Measurements from ENCODE around the gene ACTN1.
"Not testable (repeated sequence)": the region's sequence is repeated elsewhere in the genome, so short reads cannot be mapped to it uniquely, and the experiment has no call there.

ACTN1 gene

GRCh38 chr14:68853749-68854148 is 125.4 kb downstream of the ACTN1 start:
- DNase-seq, result no peak

- DNase-seq, result not testable (repeated sequence)
Observed at GRCh38 chr14:68852493-68852892, 126.6 kb downstream of the ACTN1 start.

- DNase-seq, result no peak
Observed at GRCh38 chr14:68851078-68851477, 128.0 kb downstream of the ACTN1 start.

GRCh38 chr14:68849416-68849815 is 129.7 kb downstream of the ACTN1 start:
- no peak for DNase-seq

GRCh38 chr14:68848253-68848652 is 130.8 kb downstream of the ACTN1 start:
- no peak for DNase-seq

GRCh38 chr14:68847640-68848039 is 131.5 kb downstream of the ACTN1 start:
- DNase-seq, result not testable (repeated sequence)

GRCh38 chr14:68846466-68846865 is 132.6 kb downstream of the ACTN1 start:
- no peak for DNase-seq

- no peak for DNase-seq
Observed at GRCh38 chr14:68844210-68844545, 134.9 kb downstream of the ACTN1 start.

- peak; percentile 85 for DNase-seq
Observed at GRCh38 chr14:68843471-68844209, 135.5 kb downstream of the ACTN1 start.

- DNase-seq, result no peak
Observed at GRCh38 chr14:68842298-68842697, 136.8 kb downstream of the ACTN1 start.

GRCh38 chr14:68841016-68841809 is 137.9 kb downstream of the ACTN1 start:
- no peak for DNase-seq

- DNase-seq, result no peak
Observed at GRCh38 chr14:68840454-68840853, 138.6 kb downstream of the ACTN1 start.

GRCh38 chr14:68836082-68836481 is 143.0 kb downstream of the ACTN1 start:
- no peak for DNase-seq

- DNase-seq, result no peak
Observed at GRCh38 chr14:68834816-68835215, 144.3 kb downstream of the ACTN1 start.

GRCh38 chr14:68828698-68829097 is 150.4 kb downstream of the ACTN1 start:
- no peak for DNase-seq

GRCh38 chr14:68825729-68826128 is 153.4 kb downstream of the ACTN1 start:
- DNase-seq, result no peak

GRCh38 chr14:68824517-68825347 is 154.4 kb downstream of the ACTN1 start:
- peak; percentile 61 for DNase-seq

GRCh38 chr14:68824207-68824516 is 154.9 kb downstream of the ACTN1 start:
- no peak for DNase-seq
